UCSD-AML1 (cell line): ENCODE data around the gene CD300LB.
"Not testable (repeated sequence)": the region's sequence is repeated elsewhere in the genome, so short reads cannot be mapped to it uniquely, and the experiment has no call there.

Experiments used
- DNase-seq: peaks from one replicate; lab custom pipeline; 2025; ENCODE audit not compliant: unreplicated experiment; lab: John Stamatoyannopoulos, UW

CD300LB gene

DNA sequence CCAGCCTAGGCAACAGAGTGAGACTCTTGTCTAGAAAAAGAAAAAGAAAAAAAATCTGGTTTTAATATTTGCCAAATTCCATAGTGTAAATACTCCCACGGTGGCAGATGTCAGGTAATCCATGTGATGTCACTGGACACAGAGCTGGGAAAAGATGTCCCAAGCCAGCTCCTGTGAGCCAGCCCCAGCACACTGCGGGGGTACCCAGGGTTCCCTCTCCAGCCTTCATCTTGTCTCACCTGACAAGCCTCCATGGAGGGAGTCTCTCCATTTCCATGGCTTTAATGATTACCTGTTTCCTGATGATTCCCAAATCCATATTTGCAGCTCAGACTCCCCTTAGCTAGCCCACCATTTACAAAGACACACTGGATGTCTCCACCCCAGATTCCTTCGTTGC, 4.6 kb downstream of the CD300LB start:
- DNase-seq = no peak

DNA sequence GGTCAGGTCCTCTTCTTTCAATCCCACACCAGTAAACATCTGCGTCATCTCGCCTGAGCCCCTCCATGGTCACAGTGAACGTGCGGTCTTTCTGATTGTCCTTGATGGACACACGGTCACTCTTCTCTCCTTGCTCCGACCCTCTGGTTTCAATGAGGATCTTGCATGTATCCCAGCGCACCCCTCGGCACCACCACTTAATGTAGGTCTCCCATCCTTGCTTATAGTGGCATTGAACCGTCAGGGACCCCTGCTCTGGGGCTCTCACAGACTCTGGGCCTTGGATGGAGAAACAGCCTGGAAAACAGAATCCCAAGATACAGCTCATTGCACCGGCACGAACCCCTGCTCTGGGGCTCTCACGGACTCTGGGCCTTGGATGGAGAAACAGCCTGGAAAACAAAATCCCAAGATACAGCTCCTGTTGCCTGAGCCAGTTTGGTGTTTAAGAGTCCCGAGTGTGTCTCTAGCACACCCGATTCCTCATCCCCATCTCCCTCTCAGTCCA, 5.4 kb downstream of the CD300LB start:
- DNase-seq = no peak

DNA sequence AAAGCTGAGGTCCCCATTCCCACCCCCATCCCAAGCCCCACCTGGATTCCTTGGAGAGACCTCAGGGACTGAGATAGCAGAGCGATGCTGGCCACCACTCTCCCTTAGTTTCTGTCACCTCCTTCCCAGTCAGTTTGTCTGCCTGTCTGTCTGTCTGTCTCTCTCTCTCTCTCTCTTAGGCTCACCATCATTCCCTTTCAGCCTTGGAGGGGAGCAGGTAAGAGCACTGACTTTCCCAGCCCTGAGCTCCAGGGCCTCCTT, 5.9 kb downstream of the CD300LB start:
- DNase-seq = no peak

DNA sequence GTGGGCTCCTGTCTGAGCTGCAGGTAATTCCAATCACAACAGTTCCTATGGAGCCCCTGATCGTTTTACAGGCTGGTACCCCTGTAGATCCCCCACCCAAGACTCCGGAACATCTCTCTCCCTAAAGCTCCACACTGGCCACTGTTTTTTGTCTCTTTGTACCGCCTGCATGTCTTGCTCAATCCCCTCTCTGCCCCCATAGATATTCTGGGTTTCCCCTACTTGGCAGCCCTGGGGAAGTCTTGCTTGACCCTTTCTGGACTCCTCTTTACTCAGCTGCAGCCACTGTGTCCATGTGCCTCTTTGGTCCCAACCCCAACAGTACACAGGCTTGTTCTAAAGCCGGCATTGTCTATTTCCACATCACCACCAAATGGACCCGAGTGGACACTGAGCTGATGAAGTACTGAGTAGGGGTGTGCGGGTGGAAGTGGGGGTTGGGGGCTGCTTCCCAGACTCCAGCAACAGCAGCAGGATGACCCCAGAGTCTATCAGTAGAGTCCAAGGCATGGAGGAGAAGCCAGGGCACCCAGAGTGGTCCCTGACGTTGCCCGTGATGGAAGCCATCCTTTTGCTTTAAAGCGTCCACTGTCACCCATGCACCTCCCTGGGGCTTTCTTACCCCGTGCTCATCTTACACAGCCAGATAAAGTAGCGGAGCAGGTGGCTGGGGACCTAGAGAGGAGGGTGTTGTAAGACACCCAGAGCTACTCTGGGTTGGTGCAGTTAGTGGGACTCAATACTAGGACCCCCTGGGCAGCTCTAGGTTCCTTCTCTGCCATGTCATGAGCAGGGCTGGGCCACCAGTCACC, 6.4 kb downstream of the CD300LB start:
- no peak for DNase-seq

DNA sequence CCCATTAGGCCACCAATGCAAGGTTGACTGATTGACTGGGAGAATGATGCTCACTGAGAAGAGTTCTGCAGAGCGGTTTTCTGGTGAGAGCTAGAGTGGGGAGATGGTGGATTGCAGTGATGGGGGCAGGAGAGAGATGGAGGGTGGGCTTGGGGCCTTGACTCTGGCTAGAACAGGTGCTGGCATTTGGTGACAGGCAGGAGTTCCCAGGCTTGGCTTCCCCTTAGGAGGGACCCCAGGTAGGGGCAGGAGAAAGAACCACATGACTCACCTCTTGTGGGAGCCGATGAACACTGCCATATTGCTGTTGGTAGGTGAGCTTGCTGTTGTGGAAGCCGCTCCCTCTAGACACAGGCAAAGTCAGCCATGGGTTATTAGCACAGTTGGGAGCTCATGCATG, 8.0 kb downstream of the CD300LB start:
- no peak for DNase-seq

DNA sequence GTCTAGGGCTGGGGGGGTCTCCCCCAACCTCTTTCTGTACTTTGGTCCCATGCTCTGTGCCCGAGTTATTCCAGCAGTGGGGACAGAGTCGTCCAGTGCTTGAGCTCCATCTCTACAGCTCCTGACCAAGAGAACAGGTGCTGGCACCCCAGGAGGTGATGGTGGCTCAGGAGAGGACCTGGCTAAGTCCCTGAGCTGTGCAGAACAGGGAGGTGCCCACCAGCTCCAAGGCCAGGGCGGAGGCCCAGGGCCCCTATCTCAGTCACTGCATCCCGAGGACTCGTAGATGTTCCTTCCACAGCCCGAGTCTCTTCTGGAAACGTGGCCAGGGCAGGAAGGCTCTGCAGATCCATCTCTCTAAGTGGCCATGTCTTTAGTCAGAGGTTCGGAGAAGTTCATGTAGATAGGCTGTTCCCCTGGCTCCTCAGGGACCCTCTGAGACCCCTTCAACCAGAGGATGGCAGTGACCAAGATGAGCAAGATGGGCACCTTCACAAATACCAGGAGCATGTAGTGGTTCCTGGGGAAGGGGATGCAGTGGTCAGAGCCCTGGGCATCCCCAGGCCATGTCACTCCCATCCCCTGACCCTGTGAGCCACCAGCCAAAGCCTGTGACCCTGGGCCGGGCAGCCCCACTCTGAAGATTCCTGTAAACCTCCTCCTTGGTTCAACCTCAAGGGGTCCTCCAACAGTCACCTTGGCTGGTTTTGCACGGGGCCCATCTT, 8.7 kb downstream of the CD300LB start:
- DNase-seq = no peak

DNA sequence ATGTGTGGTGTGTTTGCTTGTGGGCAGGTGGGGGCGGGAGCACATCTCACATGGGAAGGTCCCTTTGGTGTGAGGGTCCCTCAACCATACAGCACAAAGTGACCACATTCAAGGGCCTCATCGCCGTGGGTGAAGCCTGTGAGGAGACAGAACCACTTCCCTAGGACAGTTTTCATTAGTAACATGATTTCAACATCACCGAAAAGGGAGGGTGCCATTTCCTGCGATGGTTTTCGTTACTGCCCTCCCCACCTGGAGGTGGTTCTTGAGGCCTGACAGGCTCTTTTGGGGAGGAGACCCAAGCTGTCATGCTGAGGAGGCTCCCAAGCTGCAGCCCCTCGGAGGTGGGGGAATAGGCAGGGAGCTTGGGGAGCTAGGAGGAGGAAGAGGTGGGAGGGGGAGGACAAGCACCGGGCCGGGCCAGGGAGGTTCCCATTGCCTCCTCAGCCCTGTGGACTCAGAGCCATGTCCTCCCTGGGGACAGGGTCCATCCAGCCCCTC, 9.5 kb downstream of the CD300LB start:
- peak; percentile 42 for DNase-seq

DNA sequence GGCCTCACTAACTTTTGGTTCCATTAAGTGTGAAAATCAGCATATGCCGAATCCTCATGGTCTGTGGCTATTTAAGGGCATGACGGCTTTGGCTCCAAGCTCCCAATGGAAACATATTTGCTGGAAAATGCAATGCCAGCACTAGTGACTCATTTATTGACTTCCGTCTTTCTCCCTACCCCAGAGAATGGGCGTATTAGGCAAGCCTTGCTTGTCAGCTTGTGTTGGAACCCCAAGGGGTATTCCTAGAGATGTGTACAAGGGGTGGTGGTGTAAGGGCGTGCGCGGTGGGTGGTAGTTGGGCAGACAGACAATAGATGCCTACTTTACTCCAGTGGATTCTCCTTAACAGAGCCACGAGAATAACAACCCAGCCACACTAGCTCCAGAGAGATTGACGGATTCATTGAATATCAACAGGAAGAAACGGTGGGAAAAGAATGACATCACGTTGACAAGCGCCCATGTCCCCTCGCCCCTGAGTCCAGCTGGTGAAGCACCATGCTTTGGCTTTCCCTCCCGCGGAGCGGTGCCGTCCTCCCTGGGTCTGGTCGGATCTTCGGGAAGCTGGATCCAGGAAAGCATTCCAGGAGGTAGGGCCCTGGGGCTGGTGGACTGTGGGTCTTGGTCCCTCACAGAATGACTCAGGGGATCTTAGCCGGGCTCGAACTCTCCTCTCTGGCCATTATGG, 10.3 kb downstream of the CD300LB start:
- no peak for DNase-seq

DNA sequence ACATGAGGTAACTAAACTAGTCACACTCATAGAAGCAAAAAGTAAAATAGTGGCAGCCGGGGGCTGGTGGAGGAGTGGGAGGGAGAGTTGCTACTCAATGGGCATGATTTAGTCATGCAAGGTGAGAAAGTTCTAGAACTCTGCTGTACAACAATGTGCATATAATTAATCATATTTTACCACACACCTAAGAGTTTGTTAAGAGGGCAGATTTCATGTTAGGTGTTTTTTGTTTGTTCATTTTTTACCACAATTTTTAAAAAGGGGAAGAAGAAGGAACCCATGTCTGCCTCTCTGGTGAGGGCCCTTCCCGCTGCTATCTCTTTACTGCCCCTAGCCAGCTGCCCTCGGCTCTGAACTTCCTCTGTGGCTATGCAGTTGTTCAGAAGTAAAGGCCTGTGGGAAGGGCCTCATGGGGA, 11.2 kb downstream of the CD300LB start:
- DNase-seq = peak; percentile 58

DNA sequence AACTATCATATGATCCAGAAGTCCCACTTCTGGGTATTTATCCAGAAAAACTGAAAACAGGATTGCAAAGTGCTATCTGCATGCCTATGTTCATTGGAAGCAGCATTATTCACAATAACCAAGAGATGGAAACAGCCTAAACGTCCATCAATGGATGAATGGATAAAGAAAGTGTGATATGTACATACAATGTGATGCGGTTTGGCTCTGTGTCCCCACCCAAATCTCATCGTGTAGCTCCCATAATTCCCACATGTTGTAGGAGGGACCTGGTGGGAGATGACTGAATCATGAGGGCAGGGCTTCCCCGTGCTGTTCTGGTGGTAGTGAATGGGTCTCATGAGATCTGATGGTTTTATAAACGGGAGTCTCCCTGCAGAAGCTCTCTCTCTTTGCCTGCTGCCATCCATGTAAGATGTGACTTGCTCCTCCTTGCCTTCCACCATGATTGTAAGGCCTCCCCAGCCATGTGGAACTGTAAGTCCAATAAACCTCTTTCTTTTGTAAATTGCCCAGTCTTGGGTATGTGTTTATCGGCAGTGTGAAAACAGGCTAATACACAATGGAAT, 12.8 kb downstream of the CD300LB start:
- DNase-seq = not testable (repeated sequence)

DNA sequence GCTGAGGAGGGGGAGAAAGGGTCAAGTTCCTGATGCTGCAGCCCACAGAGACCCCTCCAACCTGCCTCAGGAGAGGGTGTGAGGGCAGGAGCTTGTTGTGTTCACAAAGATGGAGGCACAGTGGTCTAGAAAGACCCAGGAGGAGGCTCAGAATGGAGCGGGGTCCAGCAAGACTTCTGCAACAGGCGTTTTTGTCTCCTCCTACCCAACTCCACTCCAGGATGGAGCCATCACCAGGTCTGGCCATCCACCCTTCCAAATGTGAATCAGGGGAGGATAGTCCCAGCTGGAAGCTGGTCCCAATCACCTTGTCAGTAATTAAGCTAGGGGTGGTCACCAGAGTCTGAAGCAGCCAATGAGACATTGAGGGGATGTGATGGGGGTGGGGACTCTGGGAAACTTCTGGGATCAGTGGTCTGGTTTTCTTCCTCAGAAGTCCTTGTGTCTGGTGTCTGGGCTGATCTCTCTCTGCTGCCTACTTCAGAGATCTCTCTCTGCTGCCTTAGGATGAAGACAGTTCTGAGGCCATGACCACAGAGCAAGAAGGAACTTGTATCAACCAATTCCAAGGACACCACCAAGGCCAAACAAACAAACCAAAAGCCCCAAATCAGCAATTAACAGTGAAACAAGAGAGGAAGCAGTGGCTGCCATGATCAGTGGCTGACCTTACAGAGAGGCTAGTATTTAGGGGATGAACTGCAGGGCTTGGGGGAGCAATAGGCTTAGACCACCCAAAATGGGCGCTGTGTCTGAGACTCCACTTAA, 14.5 kb downstream of the CD300LB start:
- DNase-seq = no peak

DNA sequence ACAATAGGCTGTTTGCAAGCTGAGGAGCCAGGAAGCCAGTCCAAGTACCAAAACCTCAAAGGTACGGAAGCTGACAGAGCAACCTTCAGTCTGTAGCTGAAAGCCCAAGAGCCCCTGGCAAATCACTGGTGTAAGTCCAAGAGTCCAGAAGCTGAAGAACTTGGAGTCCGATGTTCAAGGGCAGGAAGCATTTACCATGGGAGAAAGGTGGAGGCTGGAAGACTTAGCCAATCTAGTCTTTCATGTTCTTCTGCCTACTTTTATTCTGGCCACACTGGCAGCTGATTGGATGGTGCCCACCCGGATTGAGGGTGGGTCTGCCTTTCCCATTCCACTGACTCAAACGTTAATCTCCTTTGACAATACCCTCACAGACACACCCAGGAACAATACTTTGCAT, 15.3 kb downstream of the CD300LB start:
- DNase-seq = no peak

DNA sequence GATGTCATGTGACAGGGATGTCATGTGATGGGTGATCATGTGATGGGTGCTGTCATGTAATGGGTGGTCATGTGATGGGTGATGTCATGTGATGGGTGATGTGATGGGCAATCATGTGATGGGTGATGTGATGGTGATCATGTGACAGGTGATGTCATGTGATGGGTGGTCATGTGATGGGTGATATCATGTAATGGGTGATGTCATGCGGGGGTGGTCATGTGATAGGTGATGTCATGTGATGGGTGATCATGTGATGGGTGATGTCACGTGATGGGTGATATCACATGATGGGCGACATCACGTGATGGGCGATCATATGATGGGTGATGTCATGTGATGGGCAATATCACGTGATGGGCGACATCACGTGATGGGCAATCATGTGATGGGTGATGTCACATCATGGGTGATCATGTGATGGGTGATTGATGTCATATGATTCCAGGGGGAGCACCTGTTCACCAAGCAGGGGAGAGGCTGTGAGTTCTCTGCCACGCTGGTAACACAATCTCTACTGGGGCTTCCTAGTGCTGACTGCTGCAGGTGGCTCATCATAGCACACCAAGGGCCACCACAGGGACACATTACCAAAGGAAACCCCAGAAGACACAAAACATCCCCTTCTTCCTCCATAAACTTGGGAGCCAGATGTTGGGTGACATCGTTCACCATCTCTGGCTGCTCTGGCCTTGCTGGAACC, 16.5 kb downstream of the CD300LB start:
- DNase-seq = no peak

DNA sequence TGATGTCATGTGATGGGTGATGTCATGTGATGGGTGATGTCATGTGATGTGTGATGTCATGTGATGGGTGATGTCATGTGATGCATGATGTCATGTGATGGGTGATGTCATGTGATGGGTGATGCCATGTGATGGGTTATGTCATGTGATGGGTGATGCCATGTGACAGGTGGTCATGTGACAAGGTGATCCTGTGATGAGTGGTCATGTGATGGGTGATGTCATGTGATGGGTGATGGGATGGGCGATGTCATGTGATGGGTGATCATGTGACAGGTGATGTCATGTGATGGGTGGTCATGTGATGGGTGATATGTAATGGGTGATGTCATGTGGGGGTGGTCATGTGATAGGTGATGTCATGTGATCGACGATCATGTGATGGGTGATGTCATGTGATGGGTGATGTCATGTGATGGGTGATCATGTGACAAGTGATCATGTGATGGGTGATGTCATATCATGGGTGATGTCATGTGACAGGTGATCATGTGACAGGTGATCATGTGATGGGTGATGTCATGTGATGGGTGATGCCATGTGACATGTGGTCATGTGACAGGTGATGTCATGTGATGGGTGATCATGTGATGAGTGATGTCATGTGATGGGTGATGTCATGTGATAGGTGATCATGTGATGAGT, 17.2 kb downstream of the CD300LB start:
- no peak for DNase-seq

DNA sequence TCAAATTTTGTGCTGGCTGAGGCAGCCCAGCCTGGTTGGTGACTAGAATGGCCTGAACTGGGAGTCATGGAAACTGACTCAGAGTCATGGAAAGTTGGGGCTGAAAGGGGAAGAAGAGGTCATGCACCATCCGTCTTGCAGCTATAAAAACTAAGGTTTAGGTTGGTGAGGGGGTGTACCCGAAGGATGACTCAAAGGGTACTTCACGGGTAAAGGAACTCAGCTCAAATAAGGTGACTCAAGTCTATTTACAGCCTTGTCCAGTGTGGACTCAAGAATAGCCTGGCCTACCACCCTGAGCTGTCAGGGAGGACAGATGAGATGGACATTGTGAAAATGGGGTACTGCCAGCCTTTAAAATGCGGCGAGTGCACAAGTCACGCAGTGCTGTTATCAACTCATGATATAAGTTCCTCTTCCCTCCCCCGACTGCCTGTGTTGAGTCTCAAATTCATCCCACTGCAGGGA, 18.6 kb downstream of the CD300LB start:
- peak; percentile 56 for DNase-seq

DNA sequence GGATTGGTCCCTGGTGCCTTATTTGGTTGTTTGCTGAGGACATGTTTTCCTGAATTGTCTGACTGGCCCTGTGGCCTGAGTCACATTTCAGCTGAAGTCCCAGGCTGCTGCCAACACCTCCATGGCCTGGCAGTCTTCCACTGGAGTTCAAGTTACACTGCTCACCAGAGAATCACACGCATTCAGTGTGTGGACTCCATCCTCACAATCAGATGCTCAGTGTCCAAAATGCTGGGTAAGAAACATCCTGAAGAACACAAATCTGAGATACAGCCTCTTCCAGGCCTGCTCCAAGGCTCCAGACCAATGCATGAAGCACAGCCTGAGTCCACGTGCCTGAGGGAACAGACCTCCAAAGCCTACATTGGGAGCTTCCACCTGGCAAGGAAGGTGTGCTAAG, 19.2 kb downstream of the CD300LB start:
- no peak for DNase-seq

DNA sequence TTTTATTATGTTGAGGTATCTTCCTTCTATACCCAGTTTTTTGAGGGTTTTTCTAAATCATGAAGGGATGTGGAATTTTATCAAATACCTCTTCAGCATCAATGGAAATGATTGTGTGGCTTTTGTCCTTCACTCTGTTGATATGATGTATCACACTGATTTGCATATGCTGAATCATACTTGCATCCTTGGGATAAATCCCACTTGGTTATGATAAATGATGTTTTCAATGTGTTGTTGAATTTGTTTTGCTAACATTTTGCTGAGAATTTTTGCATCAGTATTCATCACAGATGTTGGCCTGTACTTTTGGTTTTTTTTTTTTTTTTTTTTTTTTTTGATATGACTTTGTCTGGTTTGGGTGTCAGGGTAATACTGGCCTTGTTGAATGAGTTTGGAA, 23.1 kb downstream of the CD300LB start:
- no peak for DNase-seq

DNA sequence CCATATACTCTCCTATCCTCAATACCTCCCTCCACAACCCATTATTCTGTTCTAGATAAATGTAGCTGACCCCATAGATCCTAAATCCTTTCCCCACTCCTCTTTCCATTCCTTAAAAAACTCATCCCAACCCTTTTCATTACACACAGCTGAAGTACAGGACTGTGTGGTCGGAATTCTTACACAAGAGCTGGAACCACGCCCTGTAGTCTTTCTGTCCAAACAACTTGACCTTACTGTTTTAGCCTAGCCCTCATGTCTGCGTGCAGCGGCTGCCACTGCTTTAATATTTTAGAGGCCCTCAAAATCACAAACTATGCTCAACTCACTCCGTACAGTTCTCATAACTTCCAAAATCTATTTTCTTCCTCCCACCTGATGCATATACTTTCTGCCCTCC, 27.3 kb downstream of the CD300LB start:
- not testable (repeated sequence) for DNase-seq

DNA sequence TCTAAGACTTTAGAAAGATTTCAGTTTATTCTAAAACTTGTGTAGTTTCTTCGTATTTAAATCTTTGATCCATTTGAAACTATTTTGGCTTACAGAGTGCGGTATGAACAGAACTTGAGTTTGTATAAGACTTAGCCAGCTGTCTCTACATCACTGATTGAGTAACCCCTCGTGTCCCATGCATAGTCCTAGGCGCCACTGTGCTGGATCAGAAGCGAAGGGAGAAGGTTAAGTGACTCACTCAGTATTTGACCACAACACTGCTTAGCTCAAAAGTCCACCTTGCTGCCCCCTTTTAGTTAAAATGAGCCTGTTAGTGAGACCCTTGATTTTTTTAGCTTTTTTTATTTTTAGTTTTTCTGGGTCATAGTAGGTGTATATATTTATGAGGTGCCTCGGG, 28.4 kb downstream of the CD300LB start:
- no peak for DNase-seq

DNA sequence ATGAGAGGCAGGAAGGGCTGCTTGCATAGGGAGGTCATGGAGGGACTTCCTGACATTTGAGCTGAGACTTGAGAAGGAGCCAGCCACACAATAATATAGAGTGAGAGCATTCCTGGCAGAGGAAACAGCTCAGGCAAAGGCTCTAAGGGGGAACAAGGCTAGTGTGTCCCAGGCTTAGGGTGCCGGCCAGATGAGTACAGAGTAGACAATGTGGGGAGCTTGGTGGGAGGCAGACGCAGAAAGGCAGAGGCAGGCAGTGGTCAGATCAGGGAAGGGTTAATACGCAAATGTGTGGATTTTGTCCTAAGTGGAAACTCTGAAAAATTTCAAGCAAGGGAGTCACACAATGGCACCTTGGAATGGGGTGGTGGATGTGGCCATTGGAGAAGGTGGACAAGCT, 31.3 kb downstream of the CD300LB start:
- no peak for DNase-seq
